ENCODE data around the gene CCDC169.

Gene CCDC169

DNA sequence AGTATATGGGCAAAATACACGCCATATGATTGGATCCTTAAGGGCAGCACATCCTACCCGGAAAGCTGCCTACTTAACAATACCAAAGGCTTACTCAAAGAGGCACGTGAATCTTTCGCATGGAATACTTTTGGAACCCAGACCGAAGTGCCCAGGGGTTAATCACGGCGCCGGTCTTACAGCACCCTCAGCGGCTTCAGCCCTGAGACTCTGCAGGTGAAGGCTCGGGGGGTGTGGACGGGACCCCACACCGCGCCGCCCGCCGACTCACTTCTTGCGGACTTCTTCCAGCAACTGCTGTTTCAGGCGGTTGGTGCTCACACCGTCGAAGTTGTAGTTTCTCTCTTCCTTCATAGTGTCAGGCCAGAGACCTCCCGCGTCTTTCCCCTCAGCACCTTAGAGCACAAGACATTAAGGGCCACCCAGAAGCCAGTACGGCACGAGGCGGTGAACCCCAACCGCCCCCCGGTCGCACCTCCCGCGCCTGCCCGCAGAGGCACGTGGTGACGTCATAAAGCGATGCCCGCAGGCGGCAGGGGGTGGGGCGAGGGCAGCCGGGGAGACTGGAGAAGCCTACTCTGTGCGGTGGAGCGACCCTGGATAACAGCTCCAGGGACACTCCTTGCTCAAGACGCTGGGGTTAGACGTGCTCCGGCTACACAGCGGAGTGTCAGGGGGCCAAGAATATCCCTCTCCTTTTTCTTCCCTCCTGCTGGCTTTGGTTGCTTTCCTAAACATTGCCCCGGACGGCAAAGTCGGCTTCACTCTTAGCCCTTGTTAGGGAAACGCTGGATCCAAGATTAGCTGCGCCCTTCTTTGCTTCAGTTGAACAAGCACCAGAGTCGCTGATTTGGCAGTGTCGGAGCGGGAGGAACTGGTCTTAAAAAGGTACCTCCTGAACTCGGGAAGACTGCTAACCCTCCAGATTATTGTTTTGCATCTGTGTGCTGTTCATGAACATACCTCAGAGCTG, at the start of gene CCDC169:
CCDC169 (minus strand) TSS at position 449 of the 973 bp plus-strand sequence; CDS start at position 354, 95 bp downstream.
- Histone ChIP-seq H3K36me3 (ENCODE audit: control insufficient read depth, insufficient read depth, low read length) (peaks cover 7% of the 10 kb centered on the region), H3K9ac (ENCODE audit: low read depth, low read length) (peak within 1 kb of the TSS; percentile 93), H3K4me1 (ENCODE audit: control insufficient read depth, insufficient read depth, low read length) (peaks cover 29% of the 10 kb centered on the region), H3K9me3 (ENCODE audit: control insufficient read depth, insufficient read depth, low read length) (no peaks in the 10 kb centered on the region), H3K27me3 (ENCODE audit: control insufficient read depth, insufficient read depth, low read length) (no peaks in the 10 kb centered on the region), H3K4me3 (ENCODE audit: low read depth, low read length) (peak within 1 kb of the TSS; percentile 88)

DNA sequence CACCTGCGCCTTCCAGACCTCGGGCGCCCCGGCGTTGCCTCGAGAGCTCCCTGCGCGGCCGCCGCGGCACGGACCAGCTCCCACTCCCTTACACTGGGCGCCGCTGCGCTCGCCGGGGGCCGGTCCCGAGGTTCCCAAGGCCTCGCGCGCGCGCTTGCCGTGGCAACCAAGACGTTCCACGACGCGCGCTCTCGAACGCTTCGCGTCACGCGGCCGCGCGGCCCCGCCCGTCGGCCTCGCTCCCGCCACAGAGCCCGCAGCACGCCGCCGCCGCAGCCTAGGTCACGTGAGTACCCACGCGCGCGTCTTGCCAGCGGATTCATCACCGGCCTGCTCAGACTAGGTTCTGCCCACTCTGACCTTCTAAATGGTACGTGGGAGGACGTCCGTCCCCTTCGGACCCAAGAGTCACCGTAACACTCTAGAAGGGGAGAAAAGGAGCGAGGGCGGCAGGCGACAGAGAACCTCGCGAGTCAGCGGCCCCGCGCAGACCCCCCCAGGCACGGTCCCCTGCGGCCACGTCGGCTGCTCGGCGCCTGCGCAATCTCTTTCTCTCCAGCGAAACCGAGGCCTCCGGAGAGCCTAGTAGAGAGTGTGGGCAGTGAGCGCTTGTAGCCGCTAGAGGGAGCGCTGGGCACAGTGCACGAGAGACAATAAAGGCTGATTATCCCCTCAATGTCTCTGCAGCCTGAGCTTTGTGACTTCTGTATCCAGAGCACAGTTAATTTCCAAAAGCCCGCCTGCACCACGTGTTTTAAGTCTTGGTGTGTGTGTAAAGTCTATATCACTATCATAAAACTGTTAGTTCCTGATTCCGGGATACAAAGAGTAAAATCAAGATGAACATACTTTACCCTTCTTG, 48.8 kb upstream of the CCDC169 start, which contains the start of gene SPART:
SPART (minus strand) TSS at position 173 of the 862 bp plus-strand sequence. CDS start 10,564 bp downstream, outside the sequence.
- peak within 1 kb of the TSS; percentile 88 for H3K4me3 ChIP-seq (ENCODE audit: low read depth, low read length)
- H3K36me3 ChIP-seq (ENCODE audit: control insufficient read depth, insufficient read depth, low read length), result no peaks in the 10 kb centered on the region
- H3K4me1 ChIP-seq (ENCODE audit: control insufficient read depth, insufficient read depth, low read length), result peaks cover 14% of the 10 kb centered on the region
- no peaks in the 10 kb centered on the region for H3K27me3 ChIP-seq (ENCODE audit: control insufficient read depth, insufficient read depth, low read length)
- H3K9ac ChIP-seq (ENCODE audit: low read depth, low read length), result peak within 1 kb of the TSS; percentile 92
- H3K9me3 ChIP-seq (ENCODE audit: control insufficient read depth, insufficient read depth, low read length), result no peaks in the 10 kb centered on the region

DNA sequence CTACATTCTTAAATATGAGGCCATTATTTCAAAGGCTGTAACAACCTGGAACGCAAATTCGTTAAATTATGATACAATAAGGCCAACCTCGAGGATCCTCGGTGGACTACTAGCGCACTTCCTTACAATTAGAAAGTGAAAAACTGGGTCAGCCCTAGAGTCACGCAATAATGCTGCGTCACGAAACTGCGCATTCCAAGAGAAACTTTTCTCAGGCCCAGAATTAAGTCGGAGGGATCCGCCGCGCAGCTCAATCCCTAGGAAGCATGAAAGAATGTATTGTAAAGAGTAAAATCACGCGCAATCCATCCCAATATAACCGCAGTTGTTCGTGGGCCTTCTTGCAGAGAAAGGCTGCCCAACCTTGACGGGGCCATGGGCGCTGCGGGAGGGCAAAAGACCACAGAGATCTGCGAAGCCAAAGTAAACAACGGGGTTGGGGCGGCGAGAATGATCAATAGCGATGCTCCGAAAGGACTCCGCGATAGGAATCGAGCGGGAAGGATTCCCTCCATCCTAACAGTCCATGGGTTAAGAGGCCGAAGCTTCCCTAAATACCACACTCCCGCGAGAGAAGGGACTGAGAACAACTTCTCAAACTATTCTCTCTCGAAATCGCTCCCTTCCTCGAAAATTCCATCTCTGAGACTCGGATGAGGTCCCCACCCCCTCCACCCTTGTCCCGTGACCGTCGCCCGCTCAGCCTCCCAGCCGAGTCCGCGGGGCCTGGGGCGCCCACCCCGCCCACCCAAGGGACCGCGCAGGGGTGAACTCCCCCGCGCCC, 48.0 kb upstream of the CCDC169 start:
- Histone ChIP-seq H3K9me3 (ENCODE audit: control insufficient read depth, insufficient read depth, low read length) (no peaks in the 10 kb centered on the region), H3K4me1 (ENCODE audit: control insufficient read depth, insufficient read depth, low read length) (peaks cover 14% of the 10 kb centered on the region), H3K36me3 (ENCODE audit: control insufficient read depth, insufficient read depth, low read length) (no peaks in the 10 kb centered on the region), H3K4me3 (ENCODE audit: low read depth, low read length) (peak overlapping the region; percentile 88), H3K27me3 (ENCODE audit: control insufficient read depth, insufficient read depth, low read length) (no peaks in the 10 kb centered on the region), H3K9ac (ENCODE audit: low read depth, low read length) (peak overlapping the region; percentile 92)

DNA sequence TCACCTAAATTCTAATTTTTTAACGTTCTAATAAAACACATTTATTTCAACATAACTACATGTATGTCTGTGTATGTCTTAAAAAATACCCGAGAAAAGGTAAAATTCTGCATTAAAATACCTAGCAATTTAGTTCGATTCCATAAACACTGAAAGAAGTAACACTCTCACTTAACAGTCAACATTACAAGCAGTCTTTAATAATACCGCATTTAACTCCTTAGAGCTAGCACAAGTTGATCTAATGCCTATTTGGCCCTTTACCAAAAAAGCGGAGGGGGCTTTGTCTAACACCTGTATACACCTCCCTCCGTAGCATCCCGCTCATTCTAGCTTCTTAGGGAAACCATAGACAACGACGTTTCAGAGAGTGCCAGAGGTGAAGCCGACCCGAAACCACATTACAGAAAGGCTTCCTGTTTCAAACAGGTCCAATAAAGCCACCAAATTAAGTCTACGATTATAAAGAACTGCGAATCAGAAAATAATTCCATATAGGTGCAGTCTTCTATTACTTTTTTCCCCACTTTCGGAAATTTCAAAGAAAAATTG, 47.3 kb upstream of the CCDC169 start:
- no peaks in the 10 kb centered on the region for H3K9me3 ChIP-seq (ENCODE audit: control insufficient read depth, insufficient read depth, low read length)
- peak overlapping the region; percentile 92 for H3K9ac ChIP-seq (ENCODE audit: low read depth, low read length)
- H3K4me1 ChIP-seq (ENCODE audit: control insufficient read depth, insufficient read depth, low read length), result peaks cover 14% of the 10 kb centered on the region
- H3K27me3 ChIP-seq (ENCODE audit: control insufficient read depth, insufficient read depth, low read length), result no peaks in the 10 kb centered on the region
- peak overlapping the region; percentile 88 for H3K4me3 ChIP-seq (ENCODE audit: low read depth, low read length)
- no peaks in the 10 kb centered on the region for H3K36me3 ChIP-seq (ENCODE audit: control insufficient read depth, insufficient read depth, low read length)

DNA sequence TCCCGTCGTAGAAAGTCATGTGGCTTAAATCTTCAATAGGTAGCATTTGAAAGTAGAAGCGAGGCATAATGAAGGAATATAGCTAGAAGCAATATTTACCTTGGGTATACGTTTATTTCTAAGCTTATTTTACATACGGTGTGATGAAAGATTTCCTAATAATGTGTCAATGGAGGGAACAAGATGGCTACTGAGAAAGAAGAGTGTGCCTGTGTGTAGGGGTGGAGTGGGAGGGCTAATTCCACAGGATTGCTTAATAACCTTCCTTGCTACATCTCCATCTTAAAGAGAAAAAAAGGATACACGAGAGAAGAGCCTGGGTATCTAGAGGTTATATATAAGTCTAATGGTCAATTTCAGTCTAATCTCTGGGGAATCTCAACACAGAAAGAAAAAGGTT, 46.6 kb upstream of the CCDC169 start:
- H3K4me1 ChIP-seq (ENCODE audit: control insufficient read depth, insufficient read depth, low read length), result peaks cover 14% of the 10 kb centered on the region
- H3K36me3 ChIP-seq (ENCODE audit: control insufficient read depth, insufficient read depth, low read length), result no peaks in the 10 kb centered on the region
- no peaks in the 10 kb centered on the region for H3K9me3 ChIP-seq (ENCODE audit: control insufficient read depth, insufficient read depth, low read length)
- no peak overlapping the region for H3K9ac ChIP-seq (ENCODE audit: low read depth, low read length)
- H3K27me3 ChIP-seq (ENCODE audit: control insufficient read depth, insufficient read depth, low read length), result no peaks in the 10 kb centered on the region
- peak overlapping the region; percentile 88 for H3K4me3 ChIP-seq (ENCODE audit: low read depth, low read length)

DNA sequence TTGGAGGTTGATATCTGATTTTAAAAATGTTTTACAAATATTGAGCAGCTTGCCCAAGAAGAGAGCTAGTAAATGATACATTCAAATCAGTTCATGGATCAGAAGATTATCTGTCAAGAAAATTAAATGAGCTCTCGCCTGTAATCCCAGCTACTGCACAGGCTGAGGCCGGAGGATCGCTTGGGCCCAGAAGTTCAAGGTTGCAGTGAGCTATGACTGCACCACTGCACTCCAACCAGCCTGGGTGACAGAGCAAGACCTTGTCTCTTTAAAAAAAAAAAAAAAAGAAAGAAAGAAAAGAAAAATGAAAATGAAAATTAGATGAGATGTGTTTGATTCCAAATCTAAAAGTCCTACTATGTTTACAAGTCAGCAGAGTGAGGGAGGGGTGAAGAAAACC, 46.2 kb upstream of the CCDC169 start:
- no peaks in the 10 kb centered on the region for H3K9me3 ChIP-seq (ENCODE audit: control insufficient read depth, insufficient read depth, low read length)
- H3K9ac ChIP-seq (ENCODE audit: low read depth, low read length), result no peak overlapping the region
- no peaks in the 10 kb centered on the region for H3K27me3 ChIP-seq (ENCODE audit: control insufficient read depth, insufficient read depth, low read length)
- no peaks in the 10 kb centered on the region for H3K36me3 ChIP-seq (ENCODE audit: control insufficient read depth, insufficient read depth, low read length)
- H3K4me3 ChIP-seq (ENCODE audit: low read depth, low read length), result peak overlapping the region; percentile 28
- peaks cover 15% of the 10 kb centered on the region for H3K4me1 ChIP-seq (ENCODE audit: control insufficient read depth, insufficient read depth, low read length)

DNA sequence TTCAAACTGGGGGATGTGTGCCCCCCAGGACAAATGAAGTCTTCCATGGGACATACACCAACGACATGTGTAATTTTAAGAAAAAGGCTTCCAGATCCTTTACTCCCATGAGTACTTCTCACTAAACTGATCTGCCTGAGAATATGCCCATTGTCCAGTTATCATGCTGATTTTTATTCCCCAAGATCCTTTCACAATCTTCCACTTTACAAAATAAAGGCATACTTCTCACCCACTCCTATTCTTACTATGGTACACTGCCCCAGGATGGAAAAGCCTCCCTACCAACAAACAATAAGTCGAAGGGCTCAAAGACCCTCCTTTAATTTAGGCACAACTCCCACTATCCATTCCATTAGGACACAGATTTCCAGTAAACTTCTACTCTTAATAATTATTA, 45.1 kb upstream of the CCDC169 start:
- H3K4me1 ChIP-seq (ENCODE audit: control insufficient read depth, insufficient read depth, low read length), result peaks cover 21% of the 10 kb centered on the region
- H3K9ac ChIP-seq (ENCODE audit: low read depth, low read length), result no peak overlapping the region
- H3K27me3 ChIP-seq (ENCODE audit: control insufficient read depth, insufficient read depth, low read length), result no peaks in the 10 kb centered on the region
- no peak overlapping the region for H3K4me3 ChIP-seq (ENCODE audit: low read depth, low read length)
- H3K9me3 ChIP-seq (ENCODE audit: control insufficient read depth, insufficient read depth, low read length), result no peaks in the 10 kb centered on the region
- H3K36me3 ChIP-seq (ENCODE audit: control insufficient read depth, insufficient read depth, low read length), result no peaks in the 10 kb centered on the region

DNA sequence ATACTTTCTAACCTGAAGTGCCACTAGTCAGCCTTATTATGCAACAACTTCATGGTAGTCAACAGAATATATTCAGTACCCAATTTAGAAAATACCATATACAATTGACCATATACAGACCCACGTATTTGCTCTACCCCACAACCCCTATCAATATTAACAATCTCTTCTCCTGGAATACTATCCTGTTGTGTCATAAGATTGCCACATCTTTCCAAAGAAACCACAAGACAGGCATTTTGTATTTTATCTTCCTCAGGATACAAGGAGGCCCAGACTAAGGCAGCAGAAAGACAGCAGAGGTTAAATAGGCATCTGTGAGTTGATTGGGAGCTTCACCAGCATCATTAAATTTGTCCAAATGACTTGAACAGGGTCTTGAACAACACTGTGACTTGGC, 44.1 kb upstream of the CCDC169 start:
- H3K9ac ChIP-seq (ENCODE audit: low read depth, low read length), result no peak overlapping the region
- H3K4me1 ChIP-seq (ENCODE audit: control insufficient read depth, insufficient read depth, low read length), result peaks cover 21% of the 10 kb centered on the region
- no peak overlapping the region for H3K4me3 ChIP-seq (ENCODE audit: low read depth, low read length)
- H3K27me3 ChIP-seq (ENCODE audit: control insufficient read depth, insufficient read depth, low read length), result no peaks in the 10 kb centered on the region
- no peaks in the 10 kb centered on the region for H3K36me3 ChIP-seq (ENCODE audit: control insufficient read depth, insufficient read depth, low read length)
- no peaks in the 10 kb centered on the region for H3K9me3 ChIP-seq (ENCODE audit: control insufficient read depth, insufficient read depth, low read length)

DNA sequence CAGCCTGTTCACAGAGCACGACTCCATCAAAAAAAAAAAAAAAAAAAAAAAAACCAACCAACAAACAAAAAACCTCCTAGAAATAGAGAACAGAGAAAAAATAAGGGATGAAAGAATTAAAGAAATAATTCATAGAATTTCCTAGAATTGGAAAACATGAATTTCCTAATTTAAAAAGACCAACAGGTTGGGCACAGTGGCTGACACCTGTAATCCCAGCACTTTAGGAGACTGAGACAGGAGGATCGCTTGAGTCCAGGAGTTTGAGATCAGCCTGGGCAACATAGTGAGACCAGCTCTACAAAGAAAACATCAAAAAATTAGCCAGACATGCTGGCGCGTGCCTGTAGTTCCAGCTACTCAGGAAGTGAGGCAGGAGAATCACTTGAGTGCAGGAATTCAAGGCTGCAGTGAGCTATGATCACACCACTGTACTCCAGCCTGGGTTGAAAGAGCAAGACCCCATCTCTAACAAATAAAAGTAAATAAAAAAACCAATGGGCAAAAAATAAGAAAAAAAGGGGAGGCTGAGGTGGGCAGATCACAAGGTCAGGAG, 42.1 kb upstream of the CCDC169 start:
- peaks cover 27% of the 10 kb centered on the region for H3K4me1 ChIP-seq (ENCODE audit: control insufficient read depth, insufficient read depth, low read length)
- no peaks in the 10 kb centered on the region for H3K36me3 ChIP-seq (ENCODE audit: control insufficient read depth, insufficient read depth, low read length)
- H3K9me3 ChIP-seq (ENCODE audit: control insufficient read depth, insufficient read depth, low read length), result no peaks in the 10 kb centered on the region
- no peaks in the 10 kb centered on the region for H3K27me3 ChIP-seq (ENCODE audit: control insufficient read depth, insufficient read depth, low read length)
- H3K4me3 ChIP-seq (ENCODE audit: low read depth, low read length), result no peak overlapping the region
- no peak overlapping the region for H3K9ac ChIP-seq (ENCODE audit: low read depth, low read length)

DNA sequence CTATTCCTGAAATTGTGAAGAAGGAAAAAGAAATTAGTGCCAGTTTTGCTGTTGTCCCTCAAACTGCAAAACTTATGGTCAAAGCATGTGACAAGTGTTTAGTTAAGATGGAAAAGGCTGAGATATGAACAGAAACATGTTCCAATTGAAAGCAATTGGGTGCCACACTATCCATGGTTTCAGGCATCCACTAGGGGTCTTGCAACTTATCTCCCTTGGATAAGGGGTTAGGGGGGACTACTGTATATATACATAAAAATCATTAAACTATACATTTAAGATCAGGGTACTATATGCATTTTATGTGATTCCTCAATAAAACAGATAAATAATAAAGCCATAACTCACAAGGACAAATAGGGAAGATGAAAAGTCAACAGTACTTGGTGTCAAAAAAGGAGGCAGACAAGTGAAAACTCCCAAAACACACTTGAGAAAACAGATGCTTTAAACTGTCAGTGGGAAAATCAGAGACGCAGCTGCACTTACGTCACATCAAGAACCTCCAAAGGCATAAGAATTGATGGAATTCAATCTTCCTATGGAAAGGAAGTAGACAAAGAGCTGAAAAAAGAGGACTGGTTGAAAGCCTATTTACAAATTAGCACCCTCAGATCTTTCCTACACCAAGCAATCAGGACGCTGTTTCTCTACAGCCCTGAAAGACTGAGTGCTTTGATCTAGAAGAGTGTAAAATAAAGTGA, 40.5 kb upstream of the CCDC169 start:
- Histone ChIP-seq H3K9ac (ENCODE audit: low read depth, low read length) (no peak overlapping the region), H3K9me3 (ENCODE audit: control insufficient read depth, insufficient read depth, low read length) (no peaks in the 10 kb centered on the region), H3K36me3 (ENCODE audit: control insufficient read depth, insufficient read depth, low read length) (no peaks in the 10 kb centered on the region), H3K27me3 (ENCODE audit: control insufficient read depth, insufficient read depth, low read length) (no peaks in the 10 kb centered on the region), H3K4me1 (ENCODE audit: control insufficient read depth, insufficient read depth, low read length) (peaks cover 21% of the 10 kb centered on the region), H3K4me3 (ENCODE audit: low read depth, low read length) (no peak overlapping the region)
